NCI-H1694 (cell line): ENCODE measurements around the gene COL20A1.
"Not testable (repeated sequence)": the region's sequence is repeated elsewhere in the genome, so short reads cannot be mapped to it uniquely, and the experiment has no call there.

Experiments
- DNase-seq: peaks from one replicate; lab custom pipeline; 2025; lab: John Stamatoyannopoulos, UW

COL20A1 gene

GRCh38 chr20:63292904-63293303, at the start of gene COL20A1:
COL20A1 (plus strand) TSS chr20:63293186; CDS start chr20:63295108, 1,922 bp downstream.
- DNase-seq = no peak

GRCh38 chr20:63243604-63244247, 49.3 kb upstream of the COL20A1 start:
- DNase-seq = no peak

- no peak for DNase-seq
These were observed 48.5 kb upstream of the COL20A1 start for GRCh38 chr20:63244468-63244867.

- no peak for DNase-seq
These were observed 46.3 kb upstream of the COL20A1 start for GRCh38 chr20:63246490-63247288.

- DNase-seq = no peak
These were observed 45.2 kb upstream of the COL20A1 start for GRCh38 chr20:63247671-63248228.

- no peak for DNase-seq
These were observed 44.0 kb upstream of the COL20A1 start for GRCh38 chr20:63248835-63249591.

- DNase-seq = no peak
These were observed 43.1 kb upstream of the COL20A1 start for GRCh38 chr20:63249891-63250290.

GRCh38 chr20:63251350-63251749, 41.6 kb upstream of the COL20A1 start:
- not testable (repeated sequence) for DNase-seq

GRCh38 chr20:63252284-63252711, 40.7 kb upstream of the COL20A1 start:
- no peak for DNase-seq

- DNase-seq = no peak
These were observed 39.9 kb upstream of the COL20A1 start for GRCh38 chr20:63253065-63253437.

GRCh38 chr20:63253438-63254231, 39.4 kb upstream of the COL20A1 start:
- no peak for DNase-seq

- DNase-seq = no peak
These were observed 38.8 kb upstream of the COL20A1 start, which contains the start of gene NKAIN4 for GRCh38 chr20:63254232-63254605. NKAIN4 (minus strand) TSS chr20:63254463; CDS start chr20:63254450, 13 bp downstream.

GRCh38 chr20:63254606-63255384, 38.2 kb upstream of the COL20A1 start:
- no peak for DNase-seq

- no peak for DNase-seq
These were observed 36.9 kb upstream of the COL20A1 start for GRCh38 chr20:63255931-63256704.

GRCh38 chr20:63256954-63257353, 36.0 kb upstream of the COL20A1 start:
- DNase-seq = no peak

- no peak for DNase-seq
These were observed 35.4 kb upstream of the COL20A1 start for GRCh38 chr20:63257629-63258028.

GRCh38 chr20:63258781-63259180, 34.2 kb upstream of the COL20A1 start:
- no peak for DNase-seq

- no peak for DNase-seq
These were observed 33.1 kb upstream of the COL20A1 start for GRCh38 chr20:63259734-63260460.

- DNase-seq = no peak
These were observed 32.5 kb upstream of the COL20A1 start for GRCh38 chr20:63260521-63260920.
